GM19099 (cell line): ENCODE data around the gene SUCLA2.

Source experiments
- POLR2A ChIP-seq: IDR thresholded peaks from 3 replicates; pipeline ENCODE4 v1.6.1; 2011; ENCODE audit warnings: low read depth; ENCODE audit not compliant: insufficient read length; ENCODE audit errors: extremely low read depth

The SUCLA2 gene

DNA sequence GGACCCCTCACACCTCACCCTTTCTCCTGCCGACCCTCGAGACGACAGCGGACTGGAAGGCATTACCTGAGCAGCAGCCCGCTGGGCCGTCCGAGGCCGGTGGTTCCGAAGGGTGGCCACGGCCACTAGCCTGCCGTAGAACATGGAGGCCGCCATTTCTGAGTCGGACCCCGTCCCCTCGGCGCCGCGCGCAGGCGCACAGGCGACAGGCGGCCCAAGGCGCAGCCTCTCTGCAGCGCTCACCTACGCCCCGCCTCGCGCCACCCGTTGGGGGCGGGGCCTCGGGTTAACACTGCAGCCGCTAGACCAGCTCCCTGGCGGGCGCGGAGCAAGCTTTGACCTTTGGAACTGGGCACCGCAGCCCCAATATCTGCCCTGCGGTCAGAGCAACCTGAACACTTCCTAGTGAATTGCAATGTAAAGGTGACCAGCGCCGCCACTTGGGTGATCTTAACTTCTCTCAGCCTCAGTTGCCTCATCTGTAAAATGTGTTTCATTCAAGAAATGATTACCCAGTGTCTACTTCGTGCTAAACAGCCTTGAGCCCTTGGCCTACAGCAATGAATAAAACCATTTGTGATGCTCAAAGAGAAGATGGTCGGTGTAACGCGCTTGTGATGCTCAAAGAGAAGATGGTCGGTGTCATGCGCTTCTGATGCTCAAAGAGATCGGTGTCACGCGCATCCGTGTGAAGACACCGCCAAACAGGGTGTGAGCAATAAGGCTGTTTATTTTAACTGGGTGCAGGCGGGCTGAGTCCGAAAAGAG, at the start of gene SUCLA2:
TSS of gene SUCLA2 (minus strand) at position 160 of the 768 bp plus-strand sequence. CDS start at position 156, 4 bp downstream.
- TF ChIP-seq POLR2A, result peak; percentile 80

DNA sequence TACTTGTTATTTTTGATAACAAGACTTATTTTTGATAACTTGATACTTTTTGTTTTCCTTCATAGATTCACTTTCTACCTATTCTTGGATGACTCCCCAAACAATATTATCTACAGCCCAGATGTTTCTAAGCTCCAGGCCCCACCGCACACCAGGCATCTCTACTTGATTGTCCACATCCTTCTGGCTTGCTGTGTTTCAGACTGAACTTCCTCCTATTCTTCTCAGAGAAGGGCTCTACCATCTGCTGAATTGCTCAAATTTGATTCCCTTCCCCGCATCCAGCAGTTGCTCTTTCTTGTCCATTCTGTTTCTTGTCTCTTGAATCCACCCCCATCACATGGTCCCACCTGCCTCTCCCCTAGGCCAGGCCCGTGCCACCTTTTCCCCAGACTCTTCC, 49.5 kb upstream of the SUCLA2 start:
- no peak for TF ChIP-seq POLR2A

DNA sequence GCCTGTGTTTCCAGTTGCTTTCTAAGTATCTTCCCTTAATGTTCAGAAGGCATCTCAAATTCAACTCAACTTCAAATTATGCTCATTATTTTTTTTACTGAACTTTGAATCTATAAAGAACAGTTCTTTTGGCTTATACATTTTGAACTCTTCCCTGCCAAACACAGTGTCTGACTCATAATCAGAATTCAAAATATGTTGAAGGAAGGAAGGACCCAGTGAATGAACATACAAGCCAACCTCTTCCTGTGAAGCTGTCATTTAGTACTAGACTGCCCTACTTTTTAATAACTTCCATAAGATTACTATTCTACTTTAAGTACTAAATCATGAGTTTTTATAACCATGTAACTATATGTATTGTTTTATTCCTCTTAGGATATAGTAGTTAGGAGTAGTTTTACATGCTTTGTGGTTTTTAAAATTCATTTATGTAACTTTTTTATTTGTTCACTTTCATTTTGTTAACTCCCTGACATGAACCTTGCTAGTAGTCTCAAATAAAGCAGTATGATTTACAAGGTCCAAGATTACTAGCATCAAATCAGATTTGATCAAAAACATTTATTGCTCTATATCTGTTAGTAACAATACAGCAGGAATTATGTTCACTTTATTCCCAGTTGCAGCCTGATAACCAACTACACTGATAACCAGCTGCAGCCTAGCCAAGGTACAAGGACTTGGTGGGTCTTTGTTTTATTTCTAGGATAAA, 42.9 kb upstream of the SUCLA2 start:
- TF ChIP-seq POLR2A, result no peak

DNA sequence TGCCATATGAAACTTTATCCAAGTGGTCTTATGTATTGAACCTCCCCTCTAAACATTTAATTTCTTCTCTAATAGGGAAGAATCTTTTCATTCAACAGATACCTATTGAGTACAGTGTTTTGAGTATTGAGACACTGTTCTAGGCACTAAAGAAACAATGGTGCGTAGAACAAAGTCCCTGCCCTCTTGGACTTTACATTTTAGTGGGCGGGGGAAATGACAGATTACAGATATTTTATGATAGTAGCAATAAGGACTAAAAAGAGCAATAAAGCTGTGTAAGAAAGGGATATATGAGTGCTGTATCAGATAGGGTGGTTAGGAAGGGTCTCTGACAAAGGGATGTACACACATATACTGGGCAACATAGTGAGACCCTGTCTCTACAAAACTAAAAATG, 41.8 kb upstream of the SUCLA2 start:
- no peak for TF ChIP-seq POLR2A

DNA sequence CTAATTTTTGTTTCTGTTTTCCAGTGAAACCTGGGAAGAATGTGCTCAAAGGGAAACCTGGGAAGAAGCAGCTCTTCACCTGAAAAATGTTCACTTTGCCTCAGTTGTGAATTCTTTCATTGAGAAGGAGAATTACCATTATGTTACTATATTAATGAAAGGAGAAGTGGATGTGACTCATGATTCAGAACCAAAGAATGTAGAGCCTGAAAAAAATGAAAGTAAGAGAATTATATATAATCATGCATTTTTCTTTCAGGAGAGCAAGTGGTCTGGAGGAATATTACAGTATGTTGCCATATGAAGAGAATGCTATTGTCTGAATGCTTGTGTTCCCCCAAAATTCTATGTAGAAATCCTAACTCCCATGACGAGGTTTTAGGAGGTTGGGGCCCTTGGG, 39.8 kb upstream of the SUCLA2 start:
- TF ChIP-seq POLR2A, result no peak

DNA sequence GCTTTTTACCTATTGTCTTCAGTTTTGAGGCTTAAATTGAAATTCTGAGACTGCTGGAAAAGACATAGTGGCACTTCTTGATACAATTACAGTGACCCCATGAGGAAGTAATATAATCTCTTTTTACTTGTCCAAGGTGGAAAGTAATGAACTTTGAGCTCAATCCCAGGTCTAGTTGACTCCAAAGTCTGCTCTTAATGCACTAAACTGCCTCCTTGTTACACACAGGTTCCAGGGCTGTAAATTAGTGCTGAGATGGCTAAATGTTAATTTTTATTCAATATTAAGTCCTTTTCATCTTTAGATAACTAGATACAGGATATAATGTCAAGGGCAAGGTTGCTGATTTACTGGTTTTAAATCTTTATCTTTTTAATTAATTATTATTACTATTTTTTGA, 39.0 kb upstream of the SUCLA2 start:
- no peak for TF ChIP-seq POLR2A

DNA sequence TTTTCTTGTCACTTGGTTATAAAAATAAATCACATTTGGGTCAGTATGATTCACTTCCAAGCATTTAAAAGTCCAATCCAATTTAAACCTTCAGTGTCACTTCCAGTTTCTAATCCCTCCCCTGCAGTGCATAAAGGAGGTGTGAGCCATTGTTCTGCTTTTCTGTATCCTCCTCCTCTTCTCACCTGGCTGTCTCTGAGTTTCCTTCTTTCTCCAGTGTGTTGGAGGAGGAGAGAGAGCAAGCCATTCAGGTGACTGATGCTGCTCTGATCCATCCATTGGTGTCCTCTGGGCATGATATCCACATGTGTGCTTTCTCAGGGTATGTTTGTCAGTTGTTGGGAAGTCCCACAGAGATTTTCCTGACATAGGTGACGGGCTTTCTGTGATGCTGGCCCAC, 37.7 kb upstream of the SUCLA2 start:
- TF ChIP-seq POLR2A, result no peak

DNA sequence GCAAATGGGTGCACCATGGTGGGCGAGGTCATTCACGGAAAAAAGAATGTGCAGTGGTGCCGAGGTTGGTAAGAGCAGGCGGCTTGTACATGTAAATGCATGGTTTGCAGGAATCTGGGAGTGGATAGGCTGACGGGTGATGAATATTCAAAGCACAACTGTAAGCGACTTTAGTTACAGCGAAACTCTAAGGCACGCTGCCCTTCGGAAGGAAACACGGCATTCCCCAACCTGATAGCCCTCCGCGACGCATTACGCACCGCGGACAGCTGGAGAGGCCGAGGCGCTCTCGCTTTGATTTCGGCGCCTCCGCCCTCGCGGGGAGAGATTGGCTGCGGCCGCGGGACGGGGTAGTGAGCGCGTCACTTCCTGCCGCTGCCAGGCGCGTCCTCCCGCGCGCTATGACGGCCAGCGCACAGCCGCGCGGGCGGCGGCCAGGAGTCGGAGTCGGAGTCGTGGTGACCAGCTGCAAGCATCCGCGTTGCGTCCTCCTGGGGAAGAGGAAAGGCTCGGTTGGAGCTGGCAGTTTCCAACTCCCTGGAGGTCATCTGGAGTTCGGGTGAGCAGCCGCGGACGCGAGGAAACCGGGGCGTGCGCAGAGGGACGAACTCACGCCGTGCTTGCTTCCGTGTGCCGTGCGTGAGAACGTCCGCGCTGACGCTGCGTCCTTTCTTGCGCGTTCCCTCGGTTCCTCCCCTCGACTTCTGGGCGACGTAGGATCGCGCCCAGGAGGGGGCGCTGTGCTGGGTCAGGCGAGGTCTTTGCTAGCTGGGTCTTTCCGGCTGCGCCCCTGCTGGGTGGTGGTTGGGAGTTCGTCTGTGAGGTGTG, 36.5 kb upstream of the SUCLA2 start, which contains the start of gene NUDT15:
TSS of gene NUDT15 (plus strand) at position 381 of the 828 bp plus-strand sequence. CDS start at position 402, 21 bp downstream.
- TF ChIP-seq POLR2A, result peak; percentile 99

DNA sequence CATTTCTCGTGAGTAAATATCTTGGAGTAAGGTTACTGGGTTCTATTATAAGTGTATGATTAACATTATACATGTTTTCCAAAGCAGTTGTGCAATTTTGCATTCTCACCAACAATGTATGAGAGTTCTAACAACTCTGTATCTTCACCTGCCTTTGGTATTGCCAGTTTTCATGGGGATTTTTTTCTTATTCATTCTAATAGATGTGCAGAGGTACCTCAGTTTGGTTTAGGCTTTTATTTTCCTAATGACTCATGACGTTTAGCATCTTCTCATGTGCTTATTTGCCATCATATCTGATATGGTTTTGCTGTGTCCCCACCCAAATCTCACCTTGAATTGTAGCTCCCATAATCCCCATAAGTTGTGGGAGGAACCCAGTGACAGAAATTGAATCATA, 28.8 kb upstream of the SUCLA2 start:
- no peak for TF ChIP-seq POLR2A

DNA sequence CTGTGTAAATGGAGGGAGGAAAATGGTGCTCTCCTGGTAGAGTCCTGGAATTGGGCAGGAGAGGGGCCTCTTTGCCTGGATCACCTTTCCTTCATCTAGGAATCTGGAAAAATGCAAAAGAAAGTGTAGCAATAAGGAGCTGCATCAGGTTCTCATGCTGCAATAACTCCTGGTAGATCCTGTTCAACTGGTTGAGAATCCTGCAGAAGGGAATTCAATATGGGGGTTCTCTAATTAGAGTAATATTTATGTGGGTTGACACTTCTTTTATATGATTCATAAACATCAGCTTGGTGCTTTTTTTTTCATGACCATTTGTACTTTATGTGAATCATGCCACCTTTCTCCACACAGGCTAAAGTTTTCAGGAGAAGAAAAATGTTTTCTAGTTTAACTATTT, 27.0 kb upstream of the SUCLA2 start:
- TF ChIP-seq POLR2A, result no peak

DNA sequence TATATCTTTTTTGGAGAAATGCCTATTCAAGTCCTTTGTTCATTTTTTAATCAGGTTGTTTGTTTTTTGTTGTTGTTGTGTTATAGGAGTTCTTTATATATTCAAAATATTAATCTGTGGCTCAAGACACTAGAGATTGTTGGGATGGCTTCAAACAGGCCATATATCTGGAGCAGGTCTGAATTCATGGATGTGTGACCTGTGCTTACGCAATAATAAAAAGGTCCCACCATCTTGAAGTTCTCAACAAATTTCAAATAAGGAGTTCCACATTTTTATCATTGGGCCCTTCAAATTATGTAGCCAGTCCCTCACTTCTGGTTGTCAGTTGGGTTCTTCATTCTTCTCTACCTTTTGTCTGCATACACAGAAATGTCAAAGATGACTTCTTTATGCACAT, 18.7 kb upstream of the SUCLA2 start:
- TF ChIP-seq POLR2A, result no peak

DNA sequence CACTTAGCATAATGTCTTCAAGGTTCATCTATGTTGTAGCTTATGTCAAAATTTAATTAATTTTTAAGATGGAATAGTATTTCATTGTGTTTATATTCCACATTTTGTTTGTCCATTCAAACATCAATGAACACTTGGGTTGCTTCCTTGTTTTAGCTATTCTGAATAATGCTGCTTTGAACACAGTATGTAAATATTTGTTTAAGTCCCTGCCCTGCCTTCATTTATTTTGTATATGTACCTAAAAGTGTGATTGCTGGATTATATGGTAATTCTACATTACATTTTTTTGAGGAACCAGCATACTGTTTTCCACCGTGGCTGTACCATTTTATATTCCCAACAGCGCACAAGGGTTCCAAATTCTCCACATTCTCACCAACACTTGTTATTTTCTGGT, 17.6 kb upstream of the SUCLA2 start:
- TF ChIP-seq POLR2A, result no peak

DNA sequence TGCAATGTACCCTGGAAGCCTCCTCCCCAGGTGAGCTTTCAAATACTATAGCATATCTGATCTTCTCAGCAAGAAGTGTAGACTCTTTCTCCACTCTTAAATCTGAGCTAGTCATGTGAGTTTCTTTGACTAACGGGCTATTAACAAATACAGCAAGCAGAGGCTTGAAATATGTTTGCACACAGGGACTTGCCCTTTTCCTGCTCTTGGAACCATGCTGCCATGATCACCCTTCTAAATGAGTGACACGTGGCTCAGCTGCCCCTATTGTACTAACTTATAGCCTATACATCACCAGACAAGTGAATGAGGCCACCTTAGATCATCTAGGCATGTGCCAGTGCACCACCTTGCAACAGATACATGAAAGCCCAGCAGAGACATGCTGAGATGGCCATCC, 13.3 kb upstream of the SUCLA2 start:
- TF ChIP-seq POLR2A, result no peak

DNA sequence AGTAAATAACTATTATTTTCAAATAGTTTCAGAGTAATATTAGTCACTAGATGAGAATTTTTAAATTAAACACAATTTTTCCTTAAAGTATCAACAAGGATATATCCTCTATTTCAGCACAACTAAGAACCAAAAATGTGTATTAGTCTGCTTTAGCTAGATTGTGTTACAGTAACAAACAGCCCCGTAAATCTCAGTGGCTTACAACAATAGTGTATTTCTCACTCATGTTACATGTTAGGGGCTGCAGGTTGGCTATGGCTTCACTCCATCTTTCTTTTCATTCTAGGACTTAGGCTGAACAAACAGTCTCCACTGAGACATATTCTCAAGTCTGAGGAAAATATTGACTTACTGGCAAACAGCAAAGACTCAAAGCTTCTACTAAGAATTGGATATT, 11.6 kb upstream of the SUCLA2 start:
- no peak for TF ChIP-seq POLR2A

DNA sequence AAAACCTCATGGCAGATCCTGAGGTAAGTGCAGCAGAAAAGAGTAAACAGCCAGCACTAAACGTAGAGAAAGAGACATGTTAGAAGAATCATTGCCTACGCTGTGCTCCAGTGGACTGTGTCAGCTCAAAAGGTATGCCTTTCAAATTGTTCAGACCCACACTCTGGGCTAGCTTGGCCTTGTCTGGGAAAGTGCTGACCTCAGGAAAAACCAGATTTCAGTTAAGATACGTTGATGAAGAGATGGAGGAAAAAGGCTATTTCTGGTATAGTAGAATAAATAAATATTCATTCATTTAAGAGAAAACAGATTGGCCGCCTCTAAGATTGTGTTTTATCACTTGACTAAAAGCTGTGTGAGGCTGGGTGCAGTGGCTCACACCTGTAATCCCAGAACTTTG, 9.6 kb upstream of the SUCLA2 start:
- TF ChIP-seq POLR2A, result no peak
